ENCODE measurements around the gene TRIM29. TPM values are rescaled to one million over a fixed set of nuclear protein-coding genes. Genes with fewer than 3 reads are reported as not detected.

The TRIM29 gene, protein sequence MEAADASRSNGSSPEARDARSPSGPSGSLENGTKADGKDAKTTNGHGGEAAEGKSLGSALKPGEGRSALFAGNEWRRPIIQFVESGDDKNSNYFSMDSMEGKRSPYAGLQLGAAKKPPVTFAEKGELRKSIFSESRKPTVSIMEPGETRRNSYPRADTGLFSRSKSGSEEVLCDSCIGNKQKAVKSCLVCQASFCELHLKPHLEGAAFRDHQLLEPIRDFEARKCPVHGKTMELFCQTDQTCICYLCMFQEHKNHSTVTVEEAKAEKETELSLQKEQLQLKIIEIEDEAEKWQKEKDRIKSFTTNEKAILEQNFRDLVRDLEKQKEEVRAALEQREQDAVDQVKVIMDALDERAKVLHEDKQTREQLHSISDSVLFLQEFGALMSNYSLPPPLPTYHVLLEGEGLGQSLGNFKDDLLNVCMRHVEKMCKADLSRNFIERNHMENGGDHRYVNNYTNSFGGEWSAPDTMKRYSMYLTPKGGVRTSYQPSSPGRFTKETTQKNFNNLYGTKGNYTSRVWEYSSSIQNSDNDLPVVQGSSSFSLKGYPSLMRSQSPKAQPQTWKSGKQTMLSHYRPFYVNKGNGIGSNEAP
- total RNA-seq (2022; extraction: Qiagen RNA extraction; ENCODE audit: low read depth) = 22.2 to 27.2 TPM (median 23.8 TPM) in 5 replicates

DNA sequence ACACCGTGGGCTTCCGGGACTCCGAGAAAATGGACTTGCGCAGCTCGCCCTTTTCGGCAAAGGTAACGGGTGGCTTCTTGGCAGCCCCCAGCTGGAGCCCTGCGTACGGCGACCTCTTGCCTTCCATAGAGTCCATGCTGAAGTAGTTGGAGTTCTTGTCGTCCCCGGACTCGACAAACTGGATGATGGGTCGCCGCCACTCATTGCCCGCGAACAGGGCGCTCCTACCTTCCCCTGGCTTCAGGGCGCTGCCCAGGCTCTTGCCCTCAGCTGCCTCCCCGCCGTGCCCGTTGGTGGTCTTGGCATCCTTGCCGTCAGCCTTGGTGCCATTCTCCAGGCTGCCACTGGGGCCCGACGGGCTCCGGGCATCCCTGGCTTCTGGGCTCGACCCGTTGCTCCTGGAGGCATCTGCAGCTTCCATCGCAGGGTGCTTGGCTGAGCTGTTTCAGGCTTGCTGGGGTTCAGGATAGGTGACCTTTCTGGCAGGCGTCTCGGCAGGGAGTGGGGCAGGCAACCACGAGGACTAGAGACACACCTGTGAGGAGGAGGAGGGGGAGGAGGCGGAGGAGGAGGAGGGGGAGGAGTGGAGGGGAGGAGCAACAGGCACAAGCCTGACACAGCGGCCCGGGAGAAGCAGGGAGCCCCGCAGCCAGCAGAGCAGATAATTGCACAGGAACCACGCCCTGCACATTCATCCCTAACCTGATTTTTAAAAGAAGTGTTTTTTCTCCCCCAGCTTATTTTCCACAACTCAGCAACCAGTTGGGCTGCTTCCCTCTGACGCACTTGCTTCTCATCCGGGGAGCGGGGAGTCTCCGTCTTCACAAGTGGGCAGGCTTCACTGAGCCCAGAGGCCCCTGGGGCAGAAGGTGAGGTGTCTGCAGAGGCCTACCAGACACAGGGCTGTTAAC lies at the start of gene TRIM29:
TRIM29 (minus strand) TSS at position 503 of the 911 bp plus-strand sequence; CDS start at position 421, 82 bp downstream.

Other genes with a start within 250 kb of the TRIM29 start
- gene OAF, start 72.9 kb upstream of the TRIM29 start, total RNA-seq (2022; extraction: Qiagen RNA extraction; ENCODE audit: low read depth) = 8.3 to 11.0 TPM (median 10.1 TPM) in 5 replicates
- not detected in 5 replicates for gene POU2F3, start 102.0 kb upstream of the TRIM29 start, total RNA-seq (2022; extraction: Qiagen RNA extraction; ENCODE audit: low read depth)
- gene TLCD5, start 187.2 kb upstream of the TRIM29 start, total RNA-seq (2022; extraction: Qiagen RNA extraction; ENCODE audit: low read depth) = 4.9 to 7.5 TPM (median 6.8 TPM) in 5 replicates
- gene ARHGEF12, start 198.3 kb upstream of the TRIM29 start, total RNA-seq (2022; extraction: Qiagen RNA extraction; ENCODE audit: low read depth) = 10.5 to 17.9 TPM (median 15.3 TPM) in 5 replicates